HG02938 (cell line): ENCODE measurements around the gene SH2D1B.

Experiments used
- ATAC-seq: cut with Tn5 transposase; IDR thresholded peaks from one replicate; pipeline ENCODE4 v1.9.1; 2021; ENCODE audit warnings: mild to moderate bottlenecking, moderate library complexity; ENCODE audit not compliant: unreplicated experiment

Gene SH2D1B

DNA sequence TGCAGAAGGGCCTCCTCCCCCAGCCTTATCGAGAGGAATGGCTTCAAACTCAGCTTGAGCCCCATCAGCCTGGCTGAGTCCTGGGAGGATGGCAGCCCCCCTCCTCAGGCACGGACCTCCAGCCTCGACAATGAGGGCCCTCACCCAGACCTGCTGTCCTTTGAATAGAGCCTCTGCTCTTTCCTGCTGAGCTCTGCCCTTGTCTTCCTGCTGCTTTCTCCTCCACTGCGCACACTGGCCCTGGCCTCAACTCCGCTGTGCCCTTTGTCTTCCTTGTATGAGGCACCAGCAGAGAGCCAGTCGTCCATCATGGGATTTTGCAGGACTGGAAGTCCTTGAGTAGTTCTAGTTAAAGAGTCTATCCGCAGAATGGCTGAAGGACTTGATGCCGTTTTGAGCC, 28.4 kb downstream of the SH2D1B start:
- no peak for ATAC-seq

DNA sequence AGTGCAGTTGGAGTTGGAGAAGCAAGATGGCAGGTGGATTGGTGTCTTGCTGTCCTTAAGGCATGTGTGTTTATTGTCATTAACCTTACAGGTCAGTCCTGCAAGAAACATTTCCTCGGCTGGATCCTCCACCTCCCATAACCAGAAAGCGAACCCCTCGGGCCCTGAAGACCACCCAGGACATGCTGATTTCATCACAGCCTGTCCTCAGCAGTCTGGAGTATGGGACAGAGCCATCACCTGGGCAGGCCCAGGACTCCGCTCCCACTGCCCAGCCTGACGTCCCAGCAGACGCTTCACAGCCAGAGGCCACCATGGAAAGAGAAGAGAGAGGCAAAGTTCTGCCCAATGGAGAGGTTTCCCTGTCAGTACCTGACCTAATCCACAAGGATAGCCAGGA, 28.8 kb downstream of the SH2D1B start:
- ATAC-seq = no peak

GRCh38 chr1:162381941-162382750, 29.8 kb downstream of the SH2D1B start:
- ATAC-seq = no peak

DNA sequence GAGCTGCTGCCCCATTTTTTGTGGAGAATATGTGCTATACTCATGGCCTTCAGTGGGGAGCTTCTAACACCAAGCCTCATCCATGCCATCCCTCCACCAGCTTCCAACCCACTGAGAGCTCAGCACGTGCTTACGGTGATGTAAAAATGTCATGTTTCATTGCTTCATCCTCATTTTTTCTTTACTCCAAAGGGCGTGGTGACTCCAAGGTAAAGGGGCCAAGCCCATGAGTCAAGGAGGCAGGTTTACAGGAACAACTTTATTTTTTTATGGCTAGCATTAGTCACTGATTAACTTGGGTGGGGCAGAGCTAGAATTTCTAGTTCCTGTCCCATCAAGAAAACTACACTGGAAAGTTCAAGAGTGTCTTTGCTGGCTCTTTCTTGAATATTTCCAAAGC, 30.6 kb downstream of the SH2D1B start, which contains the start of gene C1orf226:
TSS of gene C1orf226 (plus strand) at position 346 of the 400 bp plus-strand sequence. CDS start 174 bp downstream, outside the sequence.
- no peak for ATAC-seq

DNA sequence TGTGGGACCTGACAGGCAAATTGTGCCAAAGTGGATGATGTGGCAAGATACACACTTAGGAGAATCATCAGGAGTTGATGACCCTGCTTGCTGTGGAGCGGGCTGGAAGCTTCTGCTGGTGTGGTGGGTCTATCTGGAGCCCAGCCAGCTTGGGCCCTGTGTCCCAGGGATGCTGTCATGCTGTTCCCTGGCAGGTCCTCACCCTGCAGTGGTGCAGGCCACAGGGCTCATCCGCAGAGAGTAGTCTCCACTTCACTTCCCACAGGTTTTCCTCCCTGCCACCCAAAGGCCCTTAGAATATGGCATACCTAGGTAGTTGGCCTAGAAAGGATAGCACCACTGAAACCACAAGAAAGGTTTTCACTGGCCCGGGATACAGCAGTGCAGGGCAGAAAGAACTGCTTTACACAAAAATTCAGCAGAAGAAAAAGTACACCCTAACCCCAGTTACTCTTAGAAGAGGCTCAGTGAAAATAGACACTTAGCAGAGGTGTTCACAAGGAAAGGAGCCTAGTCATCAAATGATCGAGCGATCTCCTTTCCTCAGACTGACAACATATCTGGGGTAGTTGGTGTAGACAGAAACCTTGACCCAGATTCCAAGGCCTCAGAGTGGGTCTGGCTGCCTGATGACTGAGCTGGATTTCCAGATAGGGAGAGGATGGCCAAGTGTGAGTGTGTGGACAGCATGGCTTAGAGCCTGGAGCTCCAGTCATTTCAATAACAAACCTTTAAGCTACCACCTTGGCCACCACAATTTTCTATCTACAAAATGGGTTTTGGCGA, 31.7 kb downstream of the SH2D1B start:
- no peak for ATAC-seq

DNA sequence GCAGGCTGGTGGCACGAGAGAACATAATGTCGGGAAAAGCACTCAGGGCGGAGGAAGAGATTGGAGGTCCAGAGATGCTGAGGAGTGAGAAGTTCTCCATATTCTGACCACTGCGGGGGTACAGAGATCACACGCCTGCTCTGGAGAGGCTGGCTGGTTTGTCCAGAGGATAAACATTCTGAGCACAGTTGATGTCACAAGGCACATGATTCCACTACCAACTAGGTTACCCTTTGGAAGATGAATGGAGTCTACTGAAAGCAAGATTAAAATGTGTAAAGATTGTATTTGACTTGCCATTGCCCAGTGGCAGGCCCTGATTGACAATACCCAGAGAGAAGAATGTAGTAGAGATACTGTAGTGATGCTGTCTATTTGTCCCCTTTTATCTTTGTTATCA, 35.2 kb downstream of the SH2D1B start, which contains the start of gene SPATA46:
TSS of gene SPATA46 (minus strand) at position 164 of the 400 bp plus-strand sequence. CDS start at position 100, 64 bp downstream.
- ATAC-seq = no peak

DNA sequence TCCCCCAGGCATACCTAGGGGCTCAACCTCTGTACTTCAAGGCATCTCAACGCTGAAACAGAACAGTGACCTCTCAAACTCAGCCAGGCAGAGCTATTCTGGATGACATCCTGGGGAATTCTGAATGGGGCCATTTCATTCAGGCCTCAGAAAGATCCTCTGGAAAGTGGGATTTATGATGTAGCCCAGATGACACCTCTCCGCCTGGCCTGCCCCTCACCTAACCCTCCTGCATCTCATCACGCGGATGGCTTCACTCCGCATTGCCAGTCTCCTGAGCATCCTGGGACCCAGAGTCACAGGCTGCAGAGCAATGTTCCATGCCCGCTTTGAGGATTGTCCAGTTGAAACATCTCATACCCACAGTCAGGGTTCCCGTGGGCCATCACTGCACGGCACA, 36.5 kb downstream of the SH2D1B start:
- no peak for ATAC-seq

GRCh38 chr1:162374406-162374805, 37.5 kb downstream of the SH2D1B start:
- ATAC-seq = no peak

DNA sequence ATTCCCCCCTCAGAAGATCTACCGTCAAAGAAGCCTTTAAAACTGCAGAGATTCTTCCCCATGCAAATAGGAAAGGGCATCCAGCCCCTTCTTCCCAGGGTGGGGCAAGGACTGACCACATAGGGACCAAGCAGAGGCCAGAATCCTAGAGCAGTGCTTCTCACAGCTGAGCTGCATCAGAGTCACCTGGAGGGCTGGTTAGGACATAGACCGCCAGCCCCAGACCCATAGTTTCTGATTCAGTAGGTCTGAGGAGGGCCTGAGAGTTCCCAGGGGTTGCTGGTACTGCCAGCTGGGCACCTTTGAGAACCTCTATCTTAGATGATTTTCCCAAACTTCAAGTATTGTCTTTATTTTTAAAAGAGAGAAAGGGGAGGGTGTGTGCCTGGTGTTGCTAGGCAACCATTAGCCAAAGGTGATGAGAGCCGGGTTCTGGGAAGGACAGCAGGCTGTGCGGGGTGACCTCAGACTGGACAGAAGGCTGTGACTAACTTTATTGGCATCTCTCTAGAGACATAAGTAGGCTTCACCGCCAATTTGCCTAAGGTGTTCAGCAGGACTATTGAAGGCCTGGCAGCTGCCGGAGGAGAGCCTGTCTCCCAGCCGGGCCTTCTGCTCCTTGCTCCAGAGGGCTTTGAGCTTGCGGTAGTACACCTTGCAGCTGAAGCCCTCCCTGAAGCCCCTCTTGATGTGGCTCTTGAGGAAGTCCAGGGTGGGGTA, 38.2 kb downstream of the SH2D1B start:
- no peak for ATAC-seq

DNA sequence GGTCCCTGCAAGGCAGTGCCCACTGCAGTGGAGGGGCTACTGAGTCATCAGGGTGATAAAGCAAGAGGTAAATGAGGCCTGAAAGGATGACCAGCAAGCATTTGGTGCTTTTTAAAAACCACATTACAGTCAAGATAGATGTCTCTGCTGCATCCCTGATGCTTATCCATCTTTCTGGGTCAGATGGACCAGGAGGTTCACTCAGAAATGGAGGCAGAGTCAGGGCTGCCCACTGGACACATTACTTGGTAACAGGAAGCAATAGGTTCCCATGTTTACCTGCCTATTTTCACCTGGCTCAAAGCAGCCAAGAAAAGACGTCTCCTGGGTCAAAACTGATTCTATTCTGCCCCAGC, 38.9 kb downstream of the SH2D1B start:
- no peak for ATAC-seq

DNA sequence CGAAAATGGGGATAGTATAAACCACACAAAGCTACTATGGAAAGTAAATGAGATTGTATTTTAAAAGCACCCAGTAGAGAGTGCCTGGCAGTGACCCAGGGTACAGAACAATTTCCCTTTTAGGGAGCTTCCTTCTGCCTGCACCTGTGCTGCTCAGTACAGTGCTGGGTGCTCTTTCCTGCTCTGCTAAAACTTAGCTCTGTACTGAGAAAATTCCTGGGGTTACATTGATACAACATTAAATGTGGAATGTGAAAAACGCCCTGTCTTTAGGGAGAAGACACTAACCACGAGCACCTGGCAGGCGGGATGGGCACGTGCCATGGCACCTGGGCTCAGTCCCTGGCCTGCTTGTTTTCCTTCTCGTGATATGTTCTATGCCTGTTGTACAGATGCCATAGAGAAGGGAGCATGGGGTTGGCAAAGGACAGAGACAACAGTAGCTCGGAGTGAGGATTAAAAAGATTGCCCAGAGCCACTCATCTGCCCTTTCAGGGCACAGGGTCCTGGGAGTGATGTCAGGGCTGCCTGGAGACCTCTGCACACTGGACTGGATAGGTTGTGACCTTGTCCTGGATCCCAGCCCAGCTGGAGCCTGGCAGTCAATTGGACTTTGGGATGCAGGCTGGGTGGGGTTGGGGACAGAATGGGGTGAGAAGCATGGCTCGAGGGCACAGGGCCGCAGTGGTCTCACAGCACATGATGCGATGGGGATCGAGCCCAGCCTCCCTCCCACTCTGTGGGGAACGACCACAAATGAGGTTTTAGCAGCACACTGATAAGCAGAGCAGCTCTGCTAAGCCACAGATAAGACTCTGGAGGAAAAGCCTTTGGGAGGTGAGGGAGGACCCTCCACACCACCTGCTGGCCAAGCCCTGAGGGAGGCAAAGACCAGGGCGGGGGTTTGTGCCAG, 39.5 kb downstream of the SH2D1B start:
- no peak for ATAC-seq

DNA sequence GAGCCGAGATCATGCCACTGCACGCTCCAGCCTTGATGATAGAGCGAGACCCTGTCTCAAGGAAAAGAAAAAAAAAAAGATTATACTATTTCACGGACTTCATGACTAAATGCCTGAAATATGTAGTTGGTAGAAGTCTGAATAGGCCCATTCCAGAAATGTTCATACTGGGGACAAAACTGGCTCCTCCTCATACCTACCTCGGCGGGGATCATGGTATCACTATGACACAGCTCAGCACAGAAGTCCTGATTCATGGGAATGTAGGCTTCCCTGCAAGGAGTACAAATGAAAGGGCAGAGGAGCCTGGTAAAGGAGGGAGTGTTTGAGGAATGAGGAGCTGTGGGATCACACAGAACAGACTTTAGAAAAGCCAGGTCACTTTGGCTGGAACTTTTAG, 40.3 kb downstream of the SH2D1B start:
- no peak for ATAC-seq

GRCh38 chr1:162370721-162371120, 41.2 kb downstream of the SH2D1B start:
- ATAC-seq = no peak

DNA sequence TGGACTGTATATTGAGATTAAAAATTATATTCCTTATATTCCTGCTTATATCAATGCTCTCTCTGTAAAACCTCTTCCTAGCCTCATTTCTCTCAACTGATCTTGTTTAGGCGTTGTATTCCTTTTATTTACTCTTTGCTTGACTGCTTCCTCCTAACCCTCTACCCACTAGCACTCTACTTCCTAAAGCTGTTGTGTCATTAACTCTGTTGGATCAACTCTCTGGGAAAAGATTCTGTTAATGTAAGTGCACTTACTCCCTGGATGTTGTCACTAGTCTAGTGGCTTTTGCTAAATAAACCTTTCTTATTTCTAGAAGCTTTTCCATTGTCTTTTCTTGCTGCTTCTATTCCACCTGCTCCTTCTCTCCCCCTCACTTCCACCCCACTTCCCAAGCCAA, 41.8 kb downstream of the SH2D1B start:
- ATAC-seq = no peak

- ATAC-seq = no peak
Measured at GRCh38 chr1:162369571-162369970, 42.4 kb downstream of the SH2D1B start.

DNA sequence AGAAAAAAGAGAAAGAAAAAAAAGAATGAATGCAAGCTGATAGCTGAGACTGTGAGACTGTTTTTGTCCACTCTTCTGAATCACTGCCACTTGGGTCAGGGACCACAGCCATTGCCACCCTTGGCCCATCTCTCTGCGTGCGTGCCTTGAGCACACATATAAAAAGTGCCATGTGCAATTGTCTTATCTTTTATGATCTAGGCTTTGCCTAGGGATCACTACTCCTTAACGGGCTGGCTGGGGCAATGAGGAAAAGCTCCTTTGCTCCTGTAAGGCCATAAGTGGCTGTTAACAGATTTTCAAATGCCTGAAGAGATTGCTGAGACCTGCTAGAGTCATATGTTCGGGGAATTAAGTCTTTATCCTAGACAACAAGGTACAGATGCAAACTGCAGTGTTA, 43.5 kb downstream of the SH2D1B start:
- no peak for ATAC-seq

DNA sequence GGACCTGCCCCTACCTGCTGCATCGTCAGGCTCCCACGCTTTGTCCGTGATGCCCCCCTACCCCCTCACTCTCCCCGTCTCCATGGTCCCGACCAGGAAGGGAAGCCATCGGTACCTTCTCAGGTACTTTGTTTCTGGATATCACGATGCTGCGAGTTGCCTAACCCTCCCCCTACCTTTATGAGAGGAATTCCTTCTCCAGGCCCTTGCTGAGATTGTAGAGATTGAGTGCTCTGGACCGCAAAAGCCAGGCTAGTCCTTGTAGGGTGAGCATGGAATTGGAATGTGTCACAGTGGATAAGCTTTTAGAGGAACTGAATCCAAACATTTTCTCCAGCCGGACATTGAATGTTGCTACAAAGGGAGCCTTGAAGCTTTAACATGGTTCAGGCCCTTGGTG, 44.2 kb downstream of the SH2D1B start:
- ATAC-seq = no peak

GRCh38 chr1:162367073-162367472, 44.9 kb downstream of the SH2D1B start:
- ATAC-seq = no peak

DNA sequence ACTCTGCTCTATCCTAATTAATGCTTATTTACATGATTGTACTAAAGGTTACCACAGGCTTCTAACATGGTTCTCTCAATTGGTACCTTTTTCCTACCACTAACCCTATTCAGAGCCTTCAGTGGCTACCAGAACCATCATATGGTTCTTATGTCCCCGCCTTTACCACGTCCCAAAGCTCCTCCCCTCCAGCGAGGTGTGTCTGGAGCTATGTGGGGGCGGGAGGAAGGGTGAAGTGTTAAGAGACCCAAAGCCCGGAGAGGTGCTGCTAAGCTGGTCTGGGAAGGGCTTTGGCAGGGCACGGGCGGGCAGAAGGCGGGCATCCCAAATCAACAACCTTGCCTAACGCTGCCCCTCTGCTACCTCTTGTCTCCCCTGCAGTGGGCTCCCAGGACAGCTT, 45.3 kb downstream of the SH2D1B start:
- ATAC-seq = no peak

DNA sequence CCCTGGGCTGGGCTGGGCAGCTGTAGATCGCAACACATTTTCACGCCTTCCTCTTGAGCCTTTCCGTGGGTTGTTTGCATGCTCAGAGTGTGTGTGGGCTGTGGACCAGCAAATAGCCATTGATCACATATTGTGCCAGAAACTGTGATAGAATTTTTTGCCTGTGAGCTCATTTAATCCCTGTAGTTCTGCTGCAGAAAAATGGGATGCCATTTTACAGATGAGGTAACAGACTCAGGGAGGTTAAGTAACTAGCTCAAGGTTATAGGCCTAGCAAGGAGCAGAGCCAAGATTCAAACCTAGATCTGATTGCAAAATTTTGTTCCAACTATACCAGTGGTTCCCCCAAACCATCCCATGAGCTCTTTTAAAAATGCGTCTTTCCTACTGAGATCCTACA, 45.8 kb downstream of the SH2D1B start:
- ATAC-seq = no peak
